Limb (tissue), 2 donors: ENCODE measurements around the gene SPSB4.
"Not testable (repeated sequence)": the region's sequence is repeated elsewhere in the genome, so short reads cannot be mapped to it uniquely, and the experiment has no call there.

Experiments used
- DNase-seq, 2 donors: peaks; one replicate each; pipeline ENCODE4 v3.0.0-alpha.2; 2016; ENCODE audit errors: extremely low spot score in 2 of 2

Gene SPSB4

GRCh38 chr3:141093971-141094684, 43.0 kb downstream of the SPSB4 start:
- DNase-seq = no peak

DNA sequence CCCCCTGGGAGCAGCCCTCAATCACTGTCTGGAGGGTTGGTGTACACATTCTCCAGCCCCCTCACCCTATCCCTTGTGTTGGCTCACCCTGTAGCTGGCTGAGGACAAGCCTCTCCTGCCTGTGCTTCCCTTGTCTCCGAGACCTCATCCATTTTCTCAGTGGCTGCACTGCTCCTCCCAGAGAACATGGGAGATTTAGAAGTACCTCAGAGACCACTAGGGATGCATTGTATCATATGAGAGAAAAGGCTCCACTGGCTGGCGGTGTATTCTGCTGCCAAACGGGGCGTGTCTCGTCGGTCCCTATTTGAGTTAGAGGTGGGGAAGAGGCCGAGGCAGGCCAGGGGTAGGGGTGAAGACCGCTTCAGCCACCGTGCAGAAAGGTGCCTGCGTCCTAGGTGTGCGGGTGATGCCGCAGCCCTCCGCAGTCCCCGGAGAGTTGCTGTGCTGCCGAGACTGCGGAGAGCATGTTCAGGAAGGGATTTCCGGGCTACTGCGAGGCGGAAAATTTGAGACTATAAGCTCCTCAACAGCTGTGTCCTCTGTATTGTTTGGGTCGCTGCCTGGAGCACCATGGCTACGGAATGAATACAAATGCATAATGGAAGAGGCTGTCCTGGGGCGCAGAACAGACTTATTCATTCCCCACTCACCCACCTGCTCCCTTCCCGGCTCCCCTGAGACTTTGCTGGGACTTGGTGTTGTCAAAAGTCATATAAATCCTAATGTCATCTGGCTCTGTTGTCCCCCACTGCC, 43.8 kb downstream of the SPSB4 start:
- peak; percentile 88 to 94 for DNase-seq

GRCh38 chr3:141095546-141095937, 44.4 kb downstream of the SPSB4 start:
- DNase-seq = no peak

DNA sequence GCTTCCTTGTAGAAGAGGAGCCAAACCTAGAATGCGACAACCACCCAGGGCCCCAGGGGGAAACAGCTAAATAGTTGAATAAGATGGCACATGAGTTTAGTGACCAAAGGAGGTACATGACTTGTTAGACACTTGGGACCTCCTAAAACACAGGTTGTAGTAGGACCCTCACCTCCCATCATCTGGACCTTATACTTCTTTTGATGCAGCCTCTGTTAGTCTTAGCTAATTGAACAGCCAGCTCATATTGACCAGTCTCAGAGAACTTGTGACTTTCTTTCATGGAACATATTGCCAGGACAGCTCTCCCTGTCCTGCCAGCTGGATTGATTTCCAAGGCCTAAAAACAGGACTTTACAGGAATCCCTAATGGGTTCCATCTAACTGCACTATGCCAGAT, 45.0 kb downstream of the SPSB4 start:
- DNase-seq = no peak

- no peak for DNase-seq
These were observed 45.8 kb downstream of the SPSB4 start for GRCh38 chr3:141096981-141097380.

DNA sequence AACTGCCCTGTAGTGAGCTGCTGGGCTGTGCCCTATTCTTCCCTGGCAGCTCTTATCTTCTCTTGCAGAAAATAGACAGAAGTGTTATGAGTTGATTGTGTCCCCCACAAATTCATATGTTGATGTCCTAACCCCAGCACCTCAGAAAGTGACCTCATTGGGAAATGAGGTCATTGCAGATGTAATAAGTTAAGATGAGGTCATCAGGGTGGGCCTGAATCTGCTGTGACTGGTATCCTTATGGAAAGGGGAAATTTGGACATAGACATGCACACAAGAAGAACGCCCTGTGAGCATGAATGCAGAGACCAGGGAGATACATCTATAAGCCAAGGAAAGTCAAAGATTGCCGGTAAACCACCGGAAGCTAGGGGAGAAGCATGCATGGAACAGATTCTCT, 49.0 kb downstream of the SPSB4 start:
- no peak for DNase-seq

GRCh38 chr3:141100531-141101320, 49.6 kb downstream of the SPSB4 start:
- DNase-seq = no peak

- no peak for DNase-seq
These were observed 51.2 kb downstream of the SPSB4 start for GRCh38 chr3:141102372-141102771.

GRCh38 chr3:141103067-141103466, 51.9 kb downstream of the SPSB4 start:
- no peak for DNase-seq

- DNase-seq = no peak
These were observed 52.4 kb downstream of the SPSB4 start for GRCh38 chr3:141103503-141103902.

DNA sequence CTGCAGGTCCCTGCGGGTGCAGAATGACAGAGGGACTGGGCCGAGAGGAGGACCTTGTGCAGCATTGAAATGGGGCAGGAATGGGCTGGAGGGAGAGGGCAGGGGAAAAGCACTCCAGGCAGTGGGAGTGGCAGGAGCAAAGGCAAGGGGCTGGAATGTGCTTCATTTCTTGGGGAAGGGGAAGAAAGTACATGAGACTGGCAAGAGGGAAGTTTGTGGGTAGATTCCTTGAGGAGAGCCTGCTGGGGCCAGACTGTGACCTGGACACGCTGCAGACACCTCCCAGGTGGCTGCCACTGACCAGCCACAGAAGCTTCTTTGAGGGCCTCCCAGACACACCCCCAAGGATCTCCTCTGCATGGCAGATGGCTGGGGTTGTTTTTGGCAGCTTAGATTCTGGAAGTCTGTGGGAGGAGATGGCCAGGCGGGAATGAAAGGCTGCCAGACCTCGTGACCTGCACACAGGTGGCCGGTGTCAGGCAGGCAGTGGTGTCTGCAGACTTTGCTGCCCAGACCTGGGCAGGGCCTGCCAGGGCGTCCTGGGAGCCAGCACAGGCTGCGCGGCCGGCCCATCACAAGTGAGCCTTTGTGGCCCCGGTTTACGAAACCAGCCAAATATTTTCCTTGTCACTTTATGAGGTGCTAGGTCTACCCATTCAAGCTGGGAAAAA, 53.1 kb downstream of the SPSB4 start:
- DNase-seq = peak in 1 of 2 donors; percentile 72

DNA sequence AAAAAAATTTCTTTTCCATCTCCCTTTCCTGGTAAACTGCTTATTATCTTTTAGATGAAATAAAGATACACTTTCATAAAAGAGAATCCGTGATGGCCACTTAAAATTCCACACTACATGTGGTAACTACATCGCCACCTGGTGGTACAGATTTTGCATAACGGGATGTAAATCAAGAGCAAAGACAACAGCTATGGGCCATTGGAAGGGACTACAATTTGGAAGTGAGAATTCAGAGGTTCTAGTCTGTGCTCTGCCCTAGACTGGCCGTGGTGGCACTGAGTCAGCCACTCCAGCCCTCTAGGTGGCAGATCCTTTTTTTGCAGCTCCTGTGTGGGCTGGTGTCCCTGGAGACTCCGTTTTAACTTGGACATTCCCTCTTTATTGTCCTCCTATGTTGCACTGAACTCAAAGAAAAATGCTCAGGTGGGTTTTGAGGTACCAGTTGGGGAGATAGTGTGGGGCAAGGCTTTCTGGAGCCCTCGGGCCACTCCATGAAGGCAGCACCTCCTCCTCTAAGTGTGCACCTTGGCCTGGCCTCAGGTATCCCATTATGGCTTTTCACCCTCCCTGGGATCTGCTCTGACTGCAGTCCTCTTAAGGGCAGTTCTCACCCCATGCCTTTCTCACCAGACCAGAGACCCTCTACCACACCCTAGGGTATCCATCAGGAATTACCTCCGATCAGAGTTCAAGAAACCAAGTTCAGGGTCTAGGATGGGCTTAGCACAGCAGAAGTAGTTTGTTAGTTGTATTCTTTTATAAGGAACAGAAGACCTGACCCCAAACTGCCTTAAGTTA, 54.9 kb downstream of the SPSB4 start:
- peak; percentile 78 to 90 for DNase-seq

DNA sequence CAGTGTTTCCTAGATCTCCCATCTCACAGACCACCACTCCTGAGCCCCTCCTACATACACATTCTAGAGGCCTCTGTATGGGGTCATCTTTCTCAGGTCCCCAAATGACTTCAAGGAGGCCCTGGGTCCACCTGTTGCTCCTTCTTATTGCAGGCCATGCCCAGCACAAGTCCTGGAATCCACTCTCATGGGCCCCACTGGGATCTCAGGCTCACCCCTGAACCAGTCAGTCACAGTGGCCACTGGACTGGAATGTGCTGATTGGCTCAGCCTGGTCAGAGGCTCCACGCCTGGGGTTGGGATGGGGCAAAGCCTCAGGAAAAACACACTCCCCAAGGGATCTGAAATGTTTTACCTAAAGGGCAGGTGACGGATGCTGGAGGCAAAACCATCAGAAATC, 55.7 kb downstream of the SPSB4 start:
- DNase-seq = no peak

DNA sequence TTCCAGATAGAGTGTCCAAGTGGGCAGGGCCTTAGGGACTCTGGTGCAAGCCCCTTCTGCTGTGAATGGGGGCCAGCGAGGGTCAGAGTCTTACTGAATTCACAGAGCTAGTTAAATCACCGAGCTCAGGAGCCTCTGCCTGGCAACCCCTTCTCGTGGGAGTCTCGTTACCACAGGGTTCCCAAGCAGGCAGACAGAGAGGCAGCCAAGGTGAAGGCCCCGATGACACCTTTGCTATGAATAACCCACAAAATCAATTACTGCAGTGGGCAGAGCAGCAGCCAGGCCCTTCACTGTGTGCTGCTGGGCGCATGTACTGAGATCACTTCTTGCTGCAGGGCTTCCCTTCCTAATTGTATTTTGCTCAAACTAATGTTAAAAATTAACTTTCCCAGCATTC, 56.9 kb downstream of the SPSB4 start:
- DNase-seq = peak in 1 of 2 donors; percentile 24

DNA sequence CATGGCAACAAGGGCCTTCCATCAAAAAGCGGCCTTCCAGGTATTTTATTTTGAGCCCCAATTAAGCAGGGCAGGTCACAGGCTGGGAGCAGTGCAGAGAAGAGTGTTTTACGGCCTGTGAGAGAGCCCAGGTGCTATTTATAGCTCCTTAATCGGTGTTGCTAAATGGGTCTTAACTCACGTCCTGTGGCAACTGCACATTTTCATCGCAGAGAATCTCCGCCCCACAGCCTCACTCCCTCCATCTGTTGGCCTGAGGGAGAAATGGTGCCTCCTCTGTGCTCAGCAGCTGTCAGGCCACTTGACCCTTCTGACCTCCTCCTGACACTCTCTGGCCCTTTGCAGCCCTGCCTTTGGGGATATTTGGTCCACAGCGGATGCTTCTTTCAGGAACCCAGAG, 58.6 kb downstream of the SPSB4 start:
- no peak for DNase-seq

- no peak for DNase-seq
These were observed 59.2 kb downstream of the SPSB4 start for GRCh38 chr3:141110322-141110721.

DNA sequence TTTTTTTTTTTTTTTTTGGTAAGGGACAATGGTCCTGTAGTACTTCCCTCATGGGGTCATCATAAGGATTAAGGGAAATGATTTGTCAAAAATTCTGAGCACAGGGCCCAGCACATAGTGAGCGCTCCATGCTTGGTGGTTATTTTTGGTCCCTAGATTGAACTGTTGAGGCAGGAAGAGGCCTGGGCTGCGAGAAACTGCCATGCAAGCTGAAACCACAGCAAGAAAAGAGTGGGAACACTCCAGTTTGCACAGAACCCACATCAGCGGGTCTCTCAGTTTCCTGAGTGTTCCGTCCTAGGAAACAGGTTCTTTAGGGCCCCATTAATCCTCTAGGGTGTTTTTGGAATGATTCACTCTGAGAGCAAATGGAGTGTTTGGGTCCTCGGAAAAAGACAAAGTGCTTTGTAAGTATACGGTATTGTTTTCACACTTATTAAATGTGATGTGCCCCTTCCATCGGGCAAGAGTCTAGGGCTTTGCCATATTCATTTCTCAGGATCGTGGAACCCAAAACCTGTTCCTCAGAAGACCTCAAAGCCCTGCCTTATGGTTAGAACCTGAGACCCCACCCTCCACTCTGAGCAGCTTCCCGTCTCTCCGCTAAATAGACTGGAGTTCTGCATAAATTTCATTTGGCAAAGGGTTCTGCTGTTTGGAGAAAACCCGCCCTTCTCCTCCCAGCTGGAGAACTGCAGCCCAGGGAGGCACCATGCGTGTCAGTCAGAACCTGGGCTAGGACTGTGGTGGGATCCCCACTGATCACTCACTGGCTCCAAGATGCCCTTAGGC, 60.4 kb downstream of the SPSB4 start:
- DNase-seq = no peak

GRCh38 chr3:141112686-141113297, 61.6 kb downstream of the SPSB4 start:
- DNase-seq = no peak

- DNase-seq = not testable (repeated sequence)
These were observed 62.5 kb downstream of the SPSB4 start for GRCh38 chr3:141113680-141114079.
